Tibial nerve (tissue), 3 donors: ENCODE data around the gene PARP1.

Experiments
- POLR2A ChIP-seq, 2 donors: fragments of 450-650 bp; IDR thresholded peaks; one replicate each; pipeline ENCODE4 v1.6.1; 2017; ENCODE audit warnings: antibody characterized with exemption in 2 of 2, mild to moderate bottlenecking in 2 of 2, moderate library complexity in 2 of 2
- TF ChIP-seq, protein P1 (sequence below), 5 experiments: fragments of 200-600 bp in 3 of 5; fragments of 450-650 bp in 2 of 5; sonication (generic) in 3 of 5; IDR thresholded peaks; one replicate each; pipeline ENCODE4 v1.5.1; 2016 to 2019; ENCODE audit warnings: antibody characterized with exemption in 5 of 5, mild to moderate bottlenecking in 3 of 5, moderate library complexity in 2 of 5

DNA sequence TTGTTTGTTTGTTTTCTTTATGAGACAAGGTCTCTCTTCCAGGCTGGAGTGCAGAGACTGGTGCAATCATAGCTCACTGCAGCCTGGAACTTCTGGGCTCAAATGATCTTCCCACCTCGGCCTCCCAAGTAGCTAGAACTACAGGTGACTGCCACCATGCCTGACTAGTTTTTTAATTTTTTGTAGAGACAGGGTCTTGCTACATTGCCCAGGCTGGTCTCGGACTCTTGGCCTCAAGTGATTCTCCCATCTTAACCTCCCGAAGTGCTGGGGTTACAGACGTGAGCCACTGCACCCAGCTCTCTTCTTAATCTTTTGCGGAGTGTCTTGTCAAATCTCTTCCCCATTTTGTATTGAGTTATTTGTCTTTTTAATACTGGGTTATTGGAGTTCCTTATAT is 32.6 kb upstream of the PARP1 start:
- no peak for TF ChIP-seq POLR2A (IDR thresholded peaks at IDR 0.05)
- TF ChIP-seq, protein P1, sequence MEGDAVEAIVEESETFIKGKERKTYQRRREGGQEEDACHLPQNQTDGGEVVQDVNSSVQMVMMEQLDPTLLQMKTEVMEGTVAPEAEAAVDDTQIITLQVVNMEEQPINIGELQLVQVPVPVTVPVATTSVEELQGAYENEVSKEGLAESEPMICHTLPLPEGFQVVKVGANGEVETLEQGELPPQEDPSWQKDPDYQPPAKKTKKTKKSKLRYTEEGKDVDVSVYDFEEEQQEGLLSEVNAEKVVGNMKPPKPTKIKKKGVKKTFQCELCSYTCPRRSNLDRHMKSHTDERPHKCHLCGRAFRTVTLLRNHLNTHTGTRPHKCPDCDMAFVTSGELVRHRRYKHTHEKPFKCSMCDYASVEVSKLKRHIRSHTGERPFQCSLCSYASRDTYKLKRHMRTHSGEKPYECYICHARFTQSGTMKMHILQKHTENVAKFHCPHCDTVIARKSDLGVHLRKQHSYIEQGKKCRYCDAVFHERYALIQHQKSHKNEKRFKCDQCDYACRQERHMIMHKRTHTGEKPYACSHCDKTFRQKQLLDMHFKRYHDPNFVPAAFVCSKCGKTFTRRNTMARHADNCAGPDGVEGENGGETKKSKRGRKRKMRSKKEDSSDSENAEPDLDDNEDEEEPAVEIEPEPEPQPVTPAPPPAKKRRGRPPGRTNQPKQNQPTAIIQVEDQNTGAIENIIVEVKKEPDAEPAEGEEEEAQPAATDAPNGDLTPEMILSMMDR (IDR thresholded peaks at IDR 0.05): no peak
